Prostate gland (tissue), 2 donors: ENCODE results near the gene B4GALT1. TPM values are rescaled to one million over a fixed set of nuclear protein-coding genes. Genes with fewer than 3 reads are reported as not detected.

Experiments
- DNase-seq: peaks from one replicate; pipeline ENCODE4 v3.0.0-alpha.2; 2019; ENCODE audit warnings: low spot score
- H3K27ac ChIP-seq, 2 donors: fragments of 200-600 bp; sonication (generic); 2 replicates each; pipeline ENCODE4 v1.5.1; 2017 to 2019
- H3K27me3 ChIP-seq: fragments of 200-600 bp; sonication (generic); replicated peaks from 2 replicates; pipeline ENCODE4 v1.5.1; 2019; ENCODE audit not compliant: insufficient read depth
- H3K36me3 ChIP-seq, 2 donors: fragments of 200-600 bp; sonication (generic); 1 replicate in 1 of 2; 2 replicates in 1 of 2; pipeline versions ENCODE4 v1.5.1 to v1.8.1; 2017 to 2019
- H3K4me1 ChIP-seq: fragments of 200-600 bp; sonication (generic); replicated peaks from 2 replicates; pipeline ENCODE4 v1.5.1; 2019
- H3K4me3 ChIP-seq, 2 donors: fragments of 200-600 bp; sonication (generic); 2 replicates each; pipeline ENCODE4 v1.5.1; 2017 to 2019
- H3K9me3 ChIP-seq: fragments of 200-600 bp; sonication (generic); 2 replicates; pipeline ENCODE4 v1.5.1; 2017
- POLR2A ChIP-seq: fragments of 450-650 bp; IDR thresholded peaks from one replicate; pipeline ENCODE4 v1.6.1; 2016; ENCODE audit warnings: antibody characterized with exemption, mild to moderate bottlenecking
- POLR2AphosphoS5 ChIP-seq: sonication (generic); formaldehyde crosslinking; IDR thresholded peaks from one replicate; pipeline ENCODE4 v1.6.1; 2017; ENCODE audit warnings: antibody characterized with exemption
- WGBS: methylation state at CpG from one replicate; pipeline ENCODE4 v1.1.5; 2018; 5-methylcytosine and 5-hydroxymethylcytosine counted together
- intact Hi-C: fragments of 100-400 bp; cut with DNase I; formaldehyde crosslinking; loops from one replicate; pipeline ENCODE4 v1.14.2; 2022
- total RNA-seq, 2 donors: library from RNA; depleted of rRNA; stranded (reverse); fragments of >200 nt; gene quantifications; one replicate each; pipeline ENCODE4 v1.1.0, GENCODE V29; 2016
- TF ChIP-seq, protein P1 (sequence below), 4 experiments: fragments of 200-600 bp in 2 of 4; fragments of 450-650 bp in 2 of 4; sonication (generic) in 2 of 4; IDR thresholded peaks; 1 replicate in 3 of 4; 2 replicates in 1 of 4; pipeline ENCODE4 v1.5.1; 2016 to 2019; ENCODE audit warnings: antibody characterized with exemption in 4 of 4, mild to moderate bottlenecking in 2 of 4, moderate library complexity in 2 of 4

B4GALT1 gene
- total RNA-seq, 2 donors from 2014 or later: 153 to 185 TPM

DNA sequence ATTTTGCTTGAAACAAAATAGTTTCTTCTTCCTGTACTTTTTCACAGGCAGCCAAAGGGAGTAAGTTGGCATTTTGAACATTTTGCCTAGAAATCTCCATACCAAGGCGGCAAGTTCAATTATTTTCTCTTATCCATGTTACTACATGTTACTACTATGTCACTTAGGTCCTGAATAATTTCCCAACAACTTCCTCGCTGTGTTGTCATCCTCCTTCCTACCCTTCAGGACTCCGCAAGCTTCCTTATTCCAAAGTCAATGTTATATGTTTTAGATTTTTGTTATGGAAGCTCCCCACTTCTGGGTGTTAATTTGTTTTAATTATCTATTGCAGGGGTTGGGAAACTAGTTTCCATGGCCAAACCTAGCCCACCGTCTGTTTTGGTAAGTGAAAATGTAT lies 9.9 kb upstream of the B4GALT1 start:
- Histone ChIP-seq H3K4me1 (no peaks in the 10 kb centered on the region), H3K27ac (no peak overlapping the region), H3K4me3 (no peak overlapping the region), H3K9me3 (no peaks in the 10 kb centered on the region), H3K36me3 (no peaks in the 10 kb centered on the region), H3K27me3 (no peaks in the 10 kb centered on the region)
- TF ChIP-seq, protein P1, sequence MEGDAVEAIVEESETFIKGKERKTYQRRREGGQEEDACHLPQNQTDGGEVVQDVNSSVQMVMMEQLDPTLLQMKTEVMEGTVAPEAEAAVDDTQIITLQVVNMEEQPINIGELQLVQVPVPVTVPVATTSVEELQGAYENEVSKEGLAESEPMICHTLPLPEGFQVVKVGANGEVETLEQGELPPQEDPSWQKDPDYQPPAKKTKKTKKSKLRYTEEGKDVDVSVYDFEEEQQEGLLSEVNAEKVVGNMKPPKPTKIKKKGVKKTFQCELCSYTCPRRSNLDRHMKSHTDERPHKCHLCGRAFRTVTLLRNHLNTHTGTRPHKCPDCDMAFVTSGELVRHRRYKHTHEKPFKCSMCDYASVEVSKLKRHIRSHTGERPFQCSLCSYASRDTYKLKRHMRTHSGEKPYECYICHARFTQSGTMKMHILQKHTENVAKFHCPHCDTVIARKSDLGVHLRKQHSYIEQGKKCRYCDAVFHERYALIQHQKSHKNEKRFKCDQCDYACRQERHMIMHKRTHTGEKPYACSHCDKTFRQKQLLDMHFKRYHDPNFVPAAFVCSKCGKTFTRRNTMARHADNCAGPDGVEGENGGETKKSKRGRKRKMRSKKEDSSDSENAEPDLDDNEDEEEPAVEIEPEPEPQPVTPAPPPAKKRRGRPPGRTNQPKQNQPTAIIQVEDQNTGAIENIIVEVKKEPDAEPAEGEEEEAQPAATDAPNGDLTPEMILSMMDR (IDR thresholded peaks at IDR 0.05): no peak
- TF ChIP-seq POLR2AphosphoS5 (no peak), POLR2A (no peak)
- DNase-seq: no peak
- intact Hi-C loops: no loop called here
- WGBS: 85% methylated on average over 4 of the region's 4 CpGs

DNA sequence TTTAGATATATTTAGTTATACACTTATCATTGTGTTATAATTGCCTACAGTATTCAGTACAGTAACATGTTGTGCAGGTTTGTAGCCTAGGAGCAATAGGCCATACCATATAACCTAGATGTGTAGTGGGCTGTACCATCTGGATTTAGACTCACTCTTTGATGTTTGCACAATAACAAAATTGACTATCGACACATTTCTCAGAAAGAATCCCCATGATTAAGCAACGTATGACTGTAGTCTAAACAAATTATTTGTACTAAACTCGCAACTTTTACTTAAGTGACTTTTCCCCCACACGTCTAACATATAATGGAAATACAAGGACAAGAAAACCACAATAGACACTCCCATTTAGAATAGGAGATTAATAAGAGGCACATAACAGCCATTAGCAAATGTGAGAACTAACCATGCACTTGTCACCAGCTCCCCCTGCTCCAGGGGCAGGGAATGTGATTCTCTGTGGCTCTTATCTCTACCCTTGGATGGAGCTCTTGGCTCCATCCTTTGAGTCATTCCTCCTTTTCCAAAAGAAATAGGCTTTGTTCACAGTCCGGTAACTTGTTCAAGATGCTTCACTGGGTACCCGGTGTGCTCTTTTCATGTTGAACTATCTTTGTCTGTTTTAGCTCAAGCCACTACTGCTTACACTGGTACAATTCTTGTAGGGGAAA lies 8.7 kb upstream of the B4GALT1 start:
- DNase-seq: no peak
- TF ChIP-seq POLR2A (no peak), POLR2AphosphoS5 (no peak)
- TF ChIP-seq, protein P1 (IDR thresholded peaks at IDR 0.05): no peak
- Histone ChIP-seq H3K27me3 (no peaks in the 10 kb centered on the region), H3K4me1 (no peaks in the 10 kb centered on the region), H3K36me3 (no peaks in the 10 kb centered on the region), H3K4me3 (no peak overlapping the region), H3K9me3 (no peaks in the 10 kb centered on the region), H3K27ac (no peak overlapping the region)
- WGBS: 87% methylated on average over 6 of the region's 6 CpGs
- intact Hi-C loops: no loop called here

DNA sequence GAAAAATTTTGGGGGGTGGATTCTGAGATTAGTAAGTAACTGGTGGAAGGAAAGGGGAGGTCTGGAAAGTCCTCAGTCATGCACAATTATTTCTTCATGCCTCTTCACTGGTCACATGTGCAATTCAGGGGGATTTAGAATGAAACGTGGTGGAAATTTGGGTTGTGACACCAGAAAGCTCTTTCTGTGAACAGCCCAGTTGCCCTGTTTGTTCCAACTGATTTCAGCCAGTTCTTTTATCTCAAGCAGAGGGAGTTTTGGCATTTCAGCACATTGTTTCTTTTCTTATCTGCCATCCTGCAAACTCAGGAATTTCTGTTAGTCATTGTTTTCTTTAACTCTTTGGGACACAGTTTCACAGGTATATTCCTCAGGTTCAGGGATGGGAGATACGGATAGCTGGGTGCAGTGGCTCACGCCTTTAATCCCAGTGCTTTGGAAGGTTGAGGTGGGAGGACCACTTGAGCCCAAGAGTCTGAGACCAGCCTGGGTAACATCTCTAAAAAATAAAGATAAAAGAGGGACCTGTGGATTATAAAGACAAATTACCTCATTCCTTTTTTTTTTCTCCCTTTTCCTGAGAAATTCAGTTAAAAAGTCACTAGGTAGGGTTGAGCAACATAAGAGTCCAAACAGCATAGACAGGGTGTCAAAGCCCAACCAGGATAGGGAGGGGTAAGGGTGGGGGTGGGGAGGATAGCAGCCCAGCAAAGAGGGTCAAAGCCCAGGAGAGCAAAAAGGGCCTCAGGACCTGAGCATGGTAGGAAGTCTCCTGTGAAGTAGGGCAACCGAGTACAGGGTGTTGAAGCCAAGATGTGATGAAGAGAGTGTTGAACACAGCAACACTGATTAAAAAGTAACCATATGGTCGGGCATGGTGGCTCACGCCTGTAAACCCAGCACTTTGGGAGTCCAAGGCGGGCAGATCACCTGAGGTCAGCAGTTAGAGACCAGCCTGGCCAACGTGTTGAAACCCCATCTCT lies 5.4 kb upstream of the B4GALT1 start:
- H3K9me3 ChIP-seq: no peaks in the 10 kb centered on the region
- H3K27me3 ChIP-seq: no peaks in the 10 kb centered on the region
- H3K4me3 ChIP-seq: no peak overlapping the region
- no peaks in the 10 kb centered on the region for H3K36me3 ChIP-seq
- no peak overlapping the region for H3K27ac ChIP-seq
- no peak for TF ChIP-seq POLR2A
- TF ChIP-seq POLR2AphosphoS5: no peak
- TF ChIP-seq, protein P1 (IDR thresholded peaks at IDR 0.05): no peak
- DNase-seq: no peak
- 80% methylated on average over 8 of the region's 8 CpGs for WGBS
- intact Hi-C loops: no loop called here
- no peaks in the 10 kb centered on the region for H3K4me1 ChIP-seq

DNA sequence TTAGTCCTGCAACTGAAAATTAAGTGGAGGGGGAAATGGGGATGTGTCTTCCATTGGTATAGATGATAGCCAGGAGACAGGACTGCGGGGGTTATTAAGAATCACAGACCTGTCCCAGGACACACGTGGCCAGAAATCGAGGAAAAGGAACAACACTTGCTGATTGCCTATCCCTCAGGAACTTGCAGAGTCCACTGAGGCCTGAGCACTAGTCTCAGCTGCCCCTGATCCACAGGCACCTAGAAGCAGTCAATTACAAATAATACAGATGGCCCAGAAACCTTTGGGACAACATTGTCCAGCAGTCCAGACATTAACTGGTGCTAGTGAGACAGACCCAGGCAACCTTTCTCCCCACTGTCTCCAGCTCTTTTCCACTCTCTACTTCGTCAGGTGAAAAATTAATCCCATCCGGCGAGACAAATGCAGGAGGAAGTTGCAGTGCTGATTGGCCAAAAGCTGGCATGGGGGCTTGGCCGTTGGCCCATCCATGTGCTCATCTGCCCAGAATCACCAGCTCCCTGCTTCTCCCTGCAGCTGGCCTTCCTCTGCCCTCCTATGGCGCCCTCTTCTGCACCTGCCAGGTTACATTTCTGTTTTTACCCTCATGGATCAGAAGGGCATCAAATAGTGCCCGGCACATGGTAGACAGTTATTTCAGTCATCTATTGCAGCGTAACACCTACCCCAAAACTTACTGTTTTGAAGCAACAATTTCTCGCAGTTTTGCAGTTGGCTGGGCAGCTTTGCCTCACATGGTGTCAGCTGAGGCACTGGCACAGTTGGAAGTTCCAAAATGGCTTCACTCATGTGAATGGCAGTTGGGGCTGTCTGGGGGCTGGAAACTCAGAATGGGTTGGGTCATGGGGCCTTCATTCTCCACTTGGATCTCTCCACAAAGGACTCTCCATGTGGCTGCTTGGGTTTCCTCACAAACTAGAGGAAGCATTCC lies 3.6 kb upstream of the B4GALT1 start:
- H3K27ac ChIP-seq: no peak overlapping the region
- DNase-seq: peak; percentile 76
- TF ChIP-seq POLR2AphosphoS5 (peak; percentile 72), POLR2A (no peak)
- TF ChIP-seq, protein P1 (IDR thresholded peaks at IDR 0.05): peak in 3 of 4 experiments; percentile 46 to 69 (median 60)
- H3K9me3 ChIP-seq: no peaks in the 10 kb centered on the region
- no peaks in the 10 kb centered on the region for H3K4me1 ChIP-seq
- H3K36me3 ChIP-seq: no peaks in the 10 kb centered on the region
- H3K27me3 ChIP-seq: no peaks in the 10 kb centered on the region
- WGBS: 53% methylated on average over 11 of the region's 11 CpGs
- no peak overlapping the region for H3K4me3 ChIP-seq
- intact Hi-C loops: no loop called here
